Psoas muscle (tissue), 8 donors: ENCODE data around the gene PRKCA. TPM values are rescaled to one million over a fixed set of nuclear protein-coding genes. Genes with fewer than 3 reads are reported as not detected.
"Not testable (repeated sequence)": the region's sequence is repeated elsewhere in the genome, so short reads cannot be mapped to it uniquely, and the experiment has no call there.

Source experiments
- ATAC-seq, 4 donors: fragments of 200-7000 bp; cut with Tn5 transposase; one replicate each; pipeline ENCODE4 v1.9.1; 2020; ENCODE audit warnings: moderate library complexity in 3 of 4, mild to moderate bottlenecking in 2 of 4
- DNase-seq, 2 donors: peaks; one replicate each; pipeline ENCODE4 v3.0.0-alpha.2; 2020
- H3K27ac ChIP-seq: fragments of 200-600 bp; one replicate; pipeline ENCODE4 v1.8.0; 2022
- H3K27me3 ChIP-seq, 3 donors: fragments of 200-600 bp in 1 of 3; one replicate each; pipeline versions ENCODE4 v1.6.1 to v1.8.0; 2013 to 2022; ENCODE audit warnings: low read length in 2 of 3, mild to moderate bottlenecking in 2 of 3, moderate library complexity in 1 of 3; ENCODE audit not compliant: insufficient read depth in 3 of 3
- H3K36me3 ChIP-seq, 2 donors: fragments of 200-600 bp in 1 of 2; one replicate each; pipeline versions ENCODE4 v1.6.1 to v1.8.0; 2013 to 2022; ENCODE audit warnings: low read depth in 1 of 2, mild to moderate bottlenecking in 1 of 2, moderate library complexity in 1 of 2; ENCODE audit not compliant: insufficient read depth in 1 of 2
- H3K4me1 ChIP-seq: fragments of 200-600 bp; one replicate; pipeline ENCODE4 v1.8.0; 2022
- H3K4me3 ChIP-seq: fragments of 200-600 bp; one replicate; pipeline ENCODE4 v1.8.0; 2022; ENCODE audit warnings: mild to moderate bottlenecking
- H3K9me3 ChIP-seq: fragments of 200-600 bp; one replicate; pipeline ENCODE4 v1.8.0; 2022
- CTCF ChIP-seq: fragments of 200-600 bp; IDR thresholded peaks from one replicate; pipeline ENCODE4 v1.8.0; 2022; ENCODE audit warnings: antibody characterized with exemption
- WGBS, 3 donors: extraction: QIAGEN DNeasy Blood & Tissue Kit; methylation state at CpG; one replicate each; pipeline versions ENCODE4 v1.1.6 to v1.1.7; 2013; 5-methylcytosine and 5-hydroxymethylcytosine counted together
- intact Hi-C, 2 donors: fragments of 100-400 bp; cut with DNase I; formaldehyde crosslinking; loops; one replicate each; pipeline versions ENCODE4 v1.11.0 to v1.14.2; 2022
- polyA plus RNA-seq, 3 donors: library from polyadenylated mRNA; stranded (reverse); fragments of 200-250 nt; gene quantifications; one replicate each; pipeline ENCODE4 v1.2.3, GENCODE V29; 2013
- total RNA-seq, 4 donors: library from RNA; stranded (reverse); fragmentation: NEBNext Ultra II Directional in 2 of 4; extraction: Animal tissue kit (Norgen Biotek cat#: 25700) in 2 of 4; gene quantifications; one replicate each; pipeline versions ENCODE4 v1.2.1 to v1.2.4, GENCODE V29; 2021 to 2023
- donor health status: healthy with polysubstance abuse.
- donor health status: DM: no; HTN: no; CAD: no; lungs with moderate emphysema.
- donor health status: Bipolar disorder and iron deficiency.
- donor health status: healthy.
- donor health status: DM: yes; HTN: yes; CAD: no.
- donor health status: DM: no; HTN: no; CAD: no.
- donor health status: DM: no; HTN: no; CAD: no.
- donor health status: DM: yes; HTN: yes; CAD: no.

PRKCA gene
- total and polyA plus RNA-seq, 7 donors = 0.35 to 15.5 (median 8.2) TPM

GRCh38 chr17:66292353-66292752 lies 10.1 kb upstream of the PRKCA start:
- TF ChIP-seq CTCF = no peak
- ATAC-seq = no peak
- H3K4me3 ChIP-seq = no peak overlapping the region
- no peak for DNase-seq
- 87 to 95% (median 88%) methylated on average over 3 of the region's 3 CpGs for WGBS, 3 donors
- intact Hi-C loops = no loop called here
- H3K36me3 ChIP-seq = no peaks in the 10 kb centered on the region
- no peak overlapping the region for H3K27ac ChIP-seq
- H3K27me3 ChIP-seq = no peaks in the 10 kb centered on the region
- peaks cover 2% of the 10 kb centered on the region for H3K4me1 ChIP-seq
- no peaks in the 10 kb centered on the region for H3K9me3 ChIP-seq

GRCh38 chr17:66296289-66296725 lies 6.1 kb upstream of the PRKCA start:
- H3K27me3 ChIP-seq = no peaks in the 10 kb centered on the region
- H3K4me3 ChIP-seq = no peak overlapping the region
- 60 to 67% (median 63%) methylated on average over 6 of the region's 6 CpGs for WGBS, 3 donors
- no peak for DNase-seq
- no peaks in the 10 kb centered on the region for H3K36me3 ChIP-seq
- intact Hi-C loops = no loop called here
- no peaks in the 10 kb centered on the region for H3K9me3 ChIP-seq
- H3K4me1 ChIP-seq = peaks cover 2% of the 10 kb centered on the region
- no peak overlapping the region for H3K27ac ChIP-seq
- no peak for ATAC-seq
- no peak for TF ChIP-seq CTCF

GRCh38 chr17:66297443-66297842 lies 5.0 kb upstream of the PRKCA start:
- H3K36me3 ChIP-seq, H3K4me3 ChIP-seq, intact Hi-C loops, H3K9me3 ChIP-seq, ATAC-seq, H3K4me1 ChIP-seq, DNase-seq, H3K27ac ChIP-seq, H3K27me3 ChIP-seq: not testable (repeated sequence)
- WGBS, 3 donors = 88 to 94% (median 93%) methylated on average over 9 of the region's 9 CpGs

GRCh38 chr17:66299711-66300110 lies 2.7 kb upstream of the PRKCA start:
- ATAC-seq (no peak), DNase-seq (no peak)
- no peaks in the 10 kb centered on the region for H3K9me3 ChIP-seq
- H3K27ac ChIP-seq = no peak overlapping the region
- intact Hi-C loops = no loop called here
- peaks cover 9% of the 10 kb centered on the region for H3K4me1 ChIP-seq
- no peaks in the 10 kb centered on the region for H3K36me3 ChIP-seq
- TF ChIP-seq CTCF = no peak
- H3K27me3 ChIP-seq = no peaks in the 10 kb centered on the region
- 94 to 98% (median 97%) methylated on average over 4 of the region's 4 CpGs for WGBS, 3 donors
- no peak overlapping the region for H3K4me3 ChIP-seq

- Histone ChIP-seq H3K27me3 (no peaks in the 10 kb centered on the region), H3K27ac (no peak overlapping the region), H3K36me3 (no peaks in the 10 kb centered on the region), H3K4me1 (peaks cover 9% of the 10 kb centered on the region), H3K9me3 (no peaks in the 10 kb centered on the region), H3K4me3 (no peak overlapping the region)
- intact Hi-C loops = no loop called here
- ATAC-seq = no peak
- TF ChIP-seq CTCF = no peak
- 68 to 78% (median 72%) methylated on average over 8 of the region's 8 CpGs for WGBS, 3 donors
- no peak for DNase-seq
Observed at GRCh38 chr17:66300956-66301355, 1.5 kb upstream of the PRKCA start.
